Astrocyte (in vitro differentiated cells and primary cell): Measurements from ENCODE around the gene DNAJC12.

Experiments used
- CTCF ChIP-seq: IDR thresholded peaks from 2 replicates; pipeline ENCODE4 v1.5.1; 2011; ENCODE audit warnings: low read depth, mild to moderate bottlenecking, inconsistent platforms, low read length, moderate library complexity; ENCODE audit not compliant: insufficient read depth
- EZH2 ChIP-seq: IDR thresholded peaks from 2 replicates; pipeline ENCODE4 v1.6.1; 2012; ENCODE audit warnings: mild to moderate bottlenecking, low read length, inconsistent platforms; ENCODE audit not compliant: insufficient read depth

GRCh38 chr10:67868132-67868531 is 30.1 kb upstream of the DNAJC12 start:
- TF ChIP-seq CTCF (no peak), EZH2 (no peak)
